HepG2 (cell line): Measurements from ENCODE around the gene STK4. TPM values are rescaled to one million over a fixed set of nuclear protein-coding genes. Genes with fewer than 3 reads are reported as not detected.

Experiments
- AHR ChIP-seq: IDR thresholded peaks from 2 replicates; pipeline ENCODE4 v1.6.1; 2018; ENCODE audit warnings: missing genetic modification reagents, missing compliant biosample characterization
- BRD4 ChIP-seq: sonication (generic); formaldehyde crosslinking; IDR thresholded peaks from 2 replicates; pipeline ENCODE4 v1.4.0; 2020; ENCODE audit warnings: missing genetic modification reagents
- DPF2 ChIP-seq: sonication (generic); formaldehyde crosslinking; IDR thresholded peaks from 2 replicates; pipeline ENCODE4 v1.4.0; 2020; ENCODE audit warnings: mild to moderate bottlenecking, low read depth, missing genetic modification reagents, borderline replicate concordance
- HES4 ChIP-seq: sonication (generic); formaldehyde crosslinking; IDR thresholded peaks from 2 replicates; pipeline ENCODE4 v1.9.0; 2021; ENCODE audit warnings: mild to moderate bottlenecking, missing genetic modification reagents, borderline replicate concordance
- IRX3 ChIP-seq: sonication (generic); formaldehyde crosslinking; IDR thresholded peaks from 2 replicates; pipeline ENCODE4 v1.8.1; 2023; ENCODE audit warnings: mild to moderate bottlenecking, low read depth, missing genetic modification reagents, borderline replicate concordance
- ISL2 ChIP-seq: sonication (generic); formaldehyde crosslinking; IDR thresholded peaks from 2 replicates; pipeline ENCODE4 v1.5.0; 2020; ENCODE audit warnings: missing genetic modification reagents
- KDM4B ChIP-seq: sonication (generic); formaldehyde crosslinking; IDR thresholded peaks from 2 replicates; pipeline ENCODE4 v1.4.0; 2020; ENCODE audit warnings: missing genetic modification reagents
- PAF1 ChIP-seq: IDR thresholded peaks from 2 replicates; pipeline ENCODE4 v1.6.1; 2016; ENCODE audit warnings: missing genetic modification reagents, missing compliant biosample characterization
- PHF21A ChIP-seq: sonication (generic); formaldehyde crosslinking; IDR thresholded peaks from 2 replicates; pipeline ENCODE4 v1.5.0; 2020; ENCODE audit warnings: mild to moderate bottlenecking, missing genetic modification reagents
- POLR2G ChIP-seq: fragments of 200-400 bp; formaldehyde crosslinking; IDR thresholded peaks from 2 replicates; pipeline ENCODE4 v1.6.1; 2018; ENCODE audit warnings: mild to moderate bottlenecking, low read depth, low read length, moderate library complexity
- RBFOX2 ChIP-seq: fragments of 200-400 bp; formaldehyde crosslinking; IDR thresholded peaks from 2 replicates; pipeline ENCODE4 v1.6.1; 2017; ENCODE audit warnings: low read depth, mild to moderate bottlenecking, low read length
- RBM22 ChIP-seq: fragments of 200-400 bp; formaldehyde crosslinking; optimal IDR thresholded peaks from 2 replicates; pipeline ENCODE3; 2017; ENCODE audit warnings: mild to moderate bottlenecking, low read length, moderate library complexity
- SP2 ChIP-seq: sonication (generic); formaldehyde crosslinking; IDR thresholded peaks from 2 replicates; pipeline ENCODE4 v1.5.1; 2020; ENCODE audit warnings: mild to moderate bottlenecking, missing genetic modification reagents
- TEAD3 ChIP-seq: optimal IDR thresholded peaks from 2 replicates; pipeline ENCODE3; 2016; ENCODE audit warnings: borderline replicate concordance
- ZFP1 ChIP-seq: IDR thresholded peaks from 2 replicates; pipeline ENCODE4 v1.6.1; 2016
- ZNF253 ChIP-seq: sonication (generic); formaldehyde crosslinking; IDR thresholded peaks from 2 replicates; pipeline ENCODE4 v1.8.0; 2022; ENCODE audit warnings: mild to moderate bottlenecking, missing genetic modification reagents, borderline replicate concordance
- ZNF337 ChIP-seq: sonication (generic); formaldehyde crosslinking; IDR thresholded peaks from 2 replicates; pipeline ENCODE4 v1.5.1; 2020; ENCODE audit warnings: missing genetic modification reagents, low read depth, mild to moderate bottlenecking, borderline replicate concordance
- ZNF446 ChIP-seq: sonication (generic); formaldehyde crosslinking; IDR thresholded peaks from 2 replicates; pipeline ENCODE4 v1.5.0; 2020; ENCODE audit warnings: mild to moderate bottlenecking, missing genetic modification reagents
- ZNF674 ChIP-seq: sonication (generic); formaldehyde crosslinking; IDR thresholded peaks from 2 replicates; pipeline ENCODE4 v1.5.0; 2020; ENCODE audit warnings: low read depth, mild to moderate bottlenecking, missing genetic modification reagents
- ZNF839 ChIP-seq: sonication (generic); formaldehyde crosslinking; IDR thresholded peaks from 2 replicates; pipeline ENCODE4 v1.4.0; 2020; ENCODE audit warnings: missing genetic modification reagents, mild to moderate bottlenecking, borderline replicate concordance
- polyA plus RNA-seq, 8 experiments: library from polyadenylated mRNA; depleted of rRNA in 3 of 8; stranded (reverse) in 7 of 8; unstranded in 1 of 8; fragments of >200 nt; fragmentation: Illumina TruSeq in 4 of 8; extraction: Trizol in 4 of 8; gene quantifications; 2 replicates each; pipeline versions ENCODE4 v1.2.1 to v1.2.3, GENCODE V29; 2011 to 2016; ENCODE audit warnings: low read depth in 4 of 8, missing spikeins in 1 of 8, mixed read lengths in 1 of 8; ENCODE audit not compliant: insufficient read depth in 1 of 8
- total RNA-seq, 5 experiments: library from RNA; depleted of rRNA; stranded (reverse); fragments of >200 nt; fragmentation: Illumina TruSeq; extraction: Trizol; gene quantifications; 2 replicates each; pipeline ENCODE4 v1.2.3, GENCODE V29; 2016; ENCODE audit warnings: low read depth in 1 of 5
- TF ChIP-seq, protein P1 (sequence below): IDR thresholded peaks from 2 replicates; pipeline ENCODE4 v1.6.1; 2016; ENCODE audit warnings: low read depth, control low read depth
- TF ChIP-seq, protein P2 (sequence below): sonication (generic); formaldehyde crosslinking; IDR thresholded peaks from 2 replicates; pipeline ENCODE4 v1.5.1; 2020; ENCODE audit warnings: mild to moderate bottlenecking, missing genetic modification reagents, borderline replicate concordance
- TF ChIP-seq, protein P3 (sequence below): sonication (generic); formaldehyde crosslinking; IDR thresholded peaks from 2 replicates; pipeline ENCODE4 v1.4.0; 2020; ENCODE audit warnings: missing genetic modification reagents

Gene STK4
- total and polyA plus RNA-seq, 2 of the 13 experiments (the other 11 are each of a cell fraction or from before 2014, with no cell fraction given): 25.6 to 38.3 TPM

DNA sequence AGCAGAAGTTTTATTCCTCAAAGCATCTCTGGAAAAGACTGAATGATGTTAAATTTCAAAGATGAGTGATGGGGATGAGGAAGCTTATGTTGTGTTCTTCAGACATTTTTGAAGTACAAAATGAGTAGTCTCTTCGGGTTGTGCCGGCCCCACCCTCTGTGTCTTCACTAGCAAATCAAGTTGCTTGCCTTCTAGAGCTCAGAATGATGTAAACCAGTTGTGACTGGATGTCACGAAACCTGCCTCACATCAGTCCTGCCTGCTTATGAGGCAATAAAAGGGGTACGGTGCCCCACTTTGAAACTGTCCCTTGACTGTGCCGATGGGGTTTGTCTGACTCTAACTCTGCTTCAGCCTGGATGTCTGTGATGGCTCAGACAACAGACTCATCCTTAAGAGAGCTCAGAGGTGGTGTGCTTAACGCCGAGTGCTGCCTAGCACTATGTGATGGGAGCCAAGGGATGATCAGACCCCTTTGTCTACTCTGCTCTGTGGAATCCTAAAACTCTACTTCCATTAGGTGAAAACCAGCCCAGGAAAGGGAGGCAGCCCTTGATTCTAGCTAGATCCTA lies 25.1 kb upstream of the STK4 start (continued):
- TF ChIP-seq POLR2G (0 out of 2 replicates have a peak, but pooled peaks have one; percentile 35), IRX3 (CRISPR knock-in tag) (0 out of 2 replicates have a peak, but pooled peaks have one; percentile 34), ZNF337 (no peak), DPF2 (no peak), RBM22 (peak; percentile 62), ZNF253 (CRISPR knock-in tag) (no peak), HES4 (0 out of 2 replicates have a peak, but pooled peaks have one; percentile 32), ZNF674 (CRISPR knock-in tag) (no peak), SP2 (CRISPR knock-in tag) (no peak), ZFP1 (no peak), KDM4B (CRISPR knock-in tag) (no peak), AHR (no peak), BRD4 (CRISPR knock-in tag) (no peak), RBFOX2 (peak; percentile 26; the same call in 1 of the 2 replicates), ZNF839 (no peak), ISL2 (CRISPR knock-in tag) (no peak), PHF21A (CRISPR knock-in tag) (no peak), ZNF446 (no peak), PAF1 (CRISPR knock-in tag) (no peak), TEAD3 (peak; percentile 9)
- TF ChIP-seq, protein P1, sequence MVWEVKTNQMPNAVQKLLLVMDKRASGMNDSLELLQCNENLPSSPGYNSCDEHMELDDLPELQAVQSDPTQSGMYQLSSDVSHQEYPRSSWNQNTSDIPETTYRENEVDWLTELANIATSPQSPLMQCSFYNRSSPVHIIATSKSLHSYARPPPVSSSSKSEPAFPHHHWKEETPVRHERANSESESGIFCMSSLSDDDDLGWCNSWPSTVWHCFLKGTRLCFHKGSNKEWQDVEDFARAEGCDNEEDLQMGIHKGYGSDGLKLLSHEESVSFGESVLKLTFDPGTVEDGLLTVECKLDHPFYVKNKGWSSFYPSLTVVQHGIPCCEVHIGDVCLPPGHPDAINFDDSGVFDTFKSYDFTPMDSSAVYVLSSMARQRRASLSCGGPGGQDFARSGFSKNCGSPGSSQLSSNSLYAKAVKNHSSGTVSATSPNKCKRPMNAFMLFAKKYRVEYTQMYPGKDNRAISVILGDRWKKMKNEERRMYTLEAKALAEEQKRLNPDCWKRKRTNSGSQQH (CRISPR knock-in tag): no peak
- TF ChIP-seq, protein P2, sequence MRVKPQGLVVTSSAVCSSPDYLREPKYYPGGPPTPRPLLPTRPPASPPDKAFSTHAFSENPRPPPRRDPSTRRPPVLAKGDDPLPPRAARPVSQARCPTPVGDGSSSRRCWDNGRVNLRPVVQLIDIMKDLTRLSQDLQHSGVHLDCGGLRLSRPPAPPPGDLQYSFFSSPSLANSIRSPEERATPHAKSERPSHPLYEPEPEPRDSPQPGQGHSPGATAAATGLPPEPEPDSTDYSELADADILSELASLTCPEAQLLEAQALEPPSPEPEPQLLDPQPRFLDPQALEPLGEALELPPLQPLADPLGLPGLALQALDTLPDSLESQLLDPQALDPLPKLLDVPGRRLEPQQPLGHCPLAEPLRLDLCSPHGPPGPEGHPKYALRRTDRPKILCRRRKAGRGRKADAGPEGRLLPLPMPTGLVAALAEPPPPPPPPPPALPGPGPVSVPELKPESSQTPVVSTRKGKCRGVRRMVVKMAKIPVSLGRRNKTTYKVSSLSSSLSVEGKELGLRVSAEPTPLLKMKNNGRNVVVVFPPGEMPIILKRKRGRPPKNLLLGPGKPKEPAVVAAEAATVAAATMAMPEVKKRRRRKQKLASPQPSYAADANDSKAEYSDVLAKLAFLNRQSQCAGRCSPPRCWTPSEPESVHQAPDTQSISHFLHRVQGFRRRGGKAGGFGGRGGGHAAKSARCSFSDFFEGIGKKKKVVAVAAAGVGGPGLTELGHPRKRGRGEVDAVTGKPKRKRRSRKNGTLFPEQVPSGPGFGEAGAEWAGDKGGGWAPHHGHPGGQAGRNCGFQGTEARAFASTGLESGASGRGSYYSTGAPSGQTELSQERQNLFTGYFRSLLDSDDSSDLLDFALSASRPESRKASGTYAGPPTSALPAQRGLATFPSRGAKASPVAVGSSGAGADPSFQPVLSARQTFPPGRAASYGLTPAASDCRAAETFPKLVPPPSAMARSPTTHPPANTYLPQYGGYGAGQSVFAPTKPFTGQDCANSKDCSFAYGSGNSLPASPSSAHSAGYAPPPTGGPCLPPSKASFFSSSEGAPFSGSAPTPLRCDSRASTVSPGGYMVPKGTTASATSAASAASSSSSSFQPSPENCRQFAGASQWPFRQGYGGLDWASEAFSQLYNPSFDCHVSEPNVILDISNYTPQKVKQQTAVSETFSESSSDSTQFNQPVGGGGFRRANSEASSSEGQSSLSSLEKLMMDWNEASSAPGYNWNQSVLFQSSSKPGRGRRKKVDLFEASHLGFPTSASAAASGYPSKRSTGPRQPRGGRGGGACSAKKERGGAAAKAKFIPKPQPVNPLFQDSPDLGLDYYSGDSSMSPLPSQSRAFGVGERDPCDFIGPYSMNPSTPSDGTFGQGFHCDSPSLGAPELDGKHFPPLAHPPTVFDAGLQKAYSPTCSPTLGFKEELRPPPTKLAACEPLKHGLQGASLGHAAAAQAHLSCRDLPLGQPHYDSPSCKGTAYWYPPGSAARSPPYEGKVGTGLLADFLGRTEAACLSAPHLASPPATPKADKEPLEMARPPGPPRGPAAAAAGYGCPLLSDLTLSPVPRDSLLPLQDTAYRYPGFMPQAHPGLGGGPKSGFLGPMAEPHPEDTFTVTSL: no peak
- TF ChIP-seq, protein P3, sequence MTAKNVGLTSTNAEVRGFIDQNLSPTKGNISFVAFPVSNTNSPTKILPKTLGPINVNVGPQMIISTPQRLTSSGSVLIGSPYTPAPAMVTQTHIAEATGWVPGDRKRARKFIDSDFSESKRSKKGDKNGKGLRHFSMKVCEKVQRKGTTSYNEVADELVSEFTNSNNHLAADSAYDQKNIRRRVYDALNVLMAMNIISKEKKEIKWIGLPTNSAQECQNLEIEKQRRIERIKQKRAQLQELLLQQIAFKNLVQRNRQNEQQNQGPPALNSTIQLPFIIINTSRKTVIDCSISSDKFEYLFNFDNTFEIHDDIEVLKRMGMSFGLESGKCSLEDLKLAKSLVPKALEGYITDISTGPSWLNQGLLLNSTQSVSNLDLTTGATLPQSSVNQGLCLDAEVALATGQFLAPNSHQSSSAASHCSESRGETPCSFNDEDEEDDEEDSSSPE (CRISPR knock-in tag): no peak
